ENCODE data around the gene KLK1. TPM values are rescaled to one million over a fixed set of nuclear protein-coding genes. Genes with fewer than 3 reads are reported as not detected.
"Not testable (repeated sequence)": the region's sequence is repeated elsewhere in the genome, so short reads cannot be mapped to it uniquely, and the experiment has no call there.

KLK1 gene
- total and polyA plus RNA-seq, 7 donors, result 44.6 to 398 (median 277) TPM; not detected in 4

DNA sequence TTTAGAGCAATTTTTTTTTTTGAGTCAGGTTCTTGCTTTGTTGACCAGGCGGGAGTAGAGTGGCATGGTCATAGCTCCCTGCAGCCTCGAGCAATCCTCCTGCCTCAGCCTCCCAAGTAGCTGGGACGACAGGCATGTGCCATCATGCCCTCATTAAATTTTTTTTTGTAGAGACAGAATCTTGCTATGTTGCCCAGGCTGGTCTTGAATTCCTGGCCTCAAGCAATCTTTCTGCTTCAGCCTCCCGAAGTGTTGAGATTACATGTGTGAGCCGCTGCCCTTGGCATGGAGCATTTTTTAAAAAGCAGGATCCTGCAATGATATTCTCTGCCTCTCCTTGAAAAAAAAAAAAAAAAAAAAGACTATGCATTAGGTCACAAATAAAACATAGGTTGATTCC is 47.5 kb downstream of the KLK1 start:
- TF ChIP-seq EP300 (IDR thresholded peaks at IDR 0.05) (no peak), POLR2A (IDR thresholded peaks at IDR 0.05) (no peak), POLR2AphosphoS5 (IDR thresholded peaks at IDR 0.05) (no peak)
- TF ChIP-seq, protein P1, sequence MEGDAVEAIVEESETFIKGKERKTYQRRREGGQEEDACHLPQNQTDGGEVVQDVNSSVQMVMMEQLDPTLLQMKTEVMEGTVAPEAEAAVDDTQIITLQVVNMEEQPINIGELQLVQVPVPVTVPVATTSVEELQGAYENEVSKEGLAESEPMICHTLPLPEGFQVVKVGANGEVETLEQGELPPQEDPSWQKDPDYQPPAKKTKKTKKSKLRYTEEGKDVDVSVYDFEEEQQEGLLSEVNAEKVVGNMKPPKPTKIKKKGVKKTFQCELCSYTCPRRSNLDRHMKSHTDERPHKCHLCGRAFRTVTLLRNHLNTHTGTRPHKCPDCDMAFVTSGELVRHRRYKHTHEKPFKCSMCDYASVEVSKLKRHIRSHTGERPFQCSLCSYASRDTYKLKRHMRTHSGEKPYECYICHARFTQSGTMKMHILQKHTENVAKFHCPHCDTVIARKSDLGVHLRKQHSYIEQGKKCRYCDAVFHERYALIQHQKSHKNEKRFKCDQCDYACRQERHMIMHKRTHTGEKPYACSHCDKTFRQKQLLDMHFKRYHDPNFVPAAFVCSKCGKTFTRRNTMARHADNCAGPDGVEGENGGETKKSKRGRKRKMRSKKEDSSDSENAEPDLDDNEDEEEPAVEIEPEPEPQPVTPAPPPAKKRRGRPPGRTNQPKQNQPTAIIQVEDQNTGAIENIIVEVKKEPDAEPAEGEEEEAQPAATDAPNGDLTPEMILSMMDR (IDR thresholded peaks at IDR 0.05), result no peak
- Histone ChIP-seq H3K4me1 (no peaks in the 10 kb centered on the region), H3K27ac (no peak overlapping the region), H3K36me3 (no peaks in the 10 kb centered on the region), H3K4me3 (no peak overlapping the region), H3K9me3 (peaks cover 0 to 4% (median 0%) of the 10 kb centered on the region in 4 donors), H3K27me3 (peaks cover 20 to 88% (median 63%) of the 10 kb centered on the region in 3 donors)
- no peak for DNase-seq
- intact Hi-C loops (cut with DNase I), result no loop called here
- 82 to 86% methylated on average over 5 of the region's 5 CpGs for whole genome bisulfite sequencing, 2 donors

DNA sequence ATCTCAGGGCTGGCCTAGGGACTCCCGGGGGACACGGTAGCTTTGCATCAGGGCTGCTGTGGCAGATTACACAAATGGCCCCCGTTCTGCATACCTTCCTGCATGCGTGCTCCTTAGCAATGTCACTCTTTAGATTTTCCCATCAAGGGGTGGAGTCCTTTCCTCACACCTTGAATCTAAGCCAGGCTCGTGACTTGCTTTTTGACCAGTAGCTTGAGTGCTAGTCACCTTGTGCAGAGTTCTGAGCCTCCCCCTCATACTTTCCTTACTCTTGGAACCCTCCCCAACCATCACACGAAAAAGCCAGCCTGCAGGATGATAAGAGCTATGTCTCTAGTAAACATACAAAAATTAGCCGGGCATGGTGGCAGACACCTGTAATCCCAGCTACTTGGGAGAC is 50.1 kb downstream of the KLK1 start:
- H3K4me1 ChIP-seq; H3K36me3 ChIP-seq; H3K9me3 ChIP-seq; H3K4me3 ChIP-seq; DNase-seq; H3K27ac ChIP-seq; intact Hi-C loops (cut with DNase I): not testable (repeated sequence)
- 59 to 67% methylated on average over 7 of the region's 7 CpGs for WGBS, 2 donors
- peaks cover 9 to 62% (median 36%) of the 10 kb centered on the region in 3 donors for H3K27me3 ChIP-seq

GRCh38 chr19:50772912-50773311 is 50.7 kb downstream of the KLK1 start:
- DNase-seq; H3K36me3 ChIP-seq; H3K27ac ChIP-seq; intact Hi-C loops (cut with DNase I); H3K4me3 ChIP-seq; H3K9me3 ChIP-seq; H3K4me1 ChIP-seq: not testable (repeated sequence)
- 72 to 83% methylated on average over 3 of the region's 3 CpGs for WGBS, 2 donors
- peaks cover 4 to 56% (median 30%) of the 10 kb centered on the region in 3 donors for H3K27me3 ChIP-seq

DNA sequence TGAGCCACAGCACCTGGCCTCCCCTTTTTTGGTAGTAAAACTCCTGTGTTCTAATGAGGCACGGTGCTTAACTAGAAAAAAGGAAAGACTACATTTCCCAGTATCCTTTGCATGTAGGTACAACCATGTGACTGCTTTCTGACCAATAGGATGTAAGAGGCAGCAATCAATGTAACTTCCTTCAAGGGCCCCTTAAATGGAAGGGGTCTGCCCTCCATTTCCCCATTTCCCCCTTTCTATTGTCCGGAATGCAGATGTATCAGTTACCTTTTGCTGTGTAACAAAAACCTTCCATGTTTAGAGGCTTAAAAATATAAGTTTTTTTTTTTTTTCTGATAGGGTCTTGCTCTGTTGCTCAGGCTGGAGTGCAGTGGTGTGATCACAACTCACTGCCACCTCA is 51.1 kb downstream of the KLK1 start:
- no peaks in the 10 kb centered on the region for H3K4me1 ChIP-seq
- peaks cover under 1 to 55% (median 26%) of the 10 kb centered on the region in 3 donors for H3K27me3 ChIP-seq
- no peaks in the 10 kb centered on the region for H3K36me3 ChIP-seq
- intact Hi-C loops (cut with DNase I), result no loop called here
- no peak overlapping the region for H3K27ac ChIP-seq
- no peak for DNase-seq
- TF ChIP-seq, protein P1 (IDR thresholded peaks at IDR 0.05), result no peak
- TF ChIP-seq EP300 (IDR thresholded peaks at IDR 0.05) (no peak), POLR2AphosphoS5 (IDR thresholded peaks at IDR 0.05) (no peak), POLR2A (IDR thresholded peaks at IDR 0.05) (no peak)
- 47 to 56% methylated on average over 2 of the region's 2 CpGs for WGBS, 2 donors
- H3K4me3 ChIP-seq, result no peak overlapping the region
- peaks cover 0 to 4% (median 0%) of the 10 kb centered on the region in 4 donors for H3K9me3 ChIP-seq

- no peaks in the 10 kb centered on the region for H3K9me3 ChIP-seq
- DNase-seq, result no peak
- TF ChIP-seq, protein P1 (IDR thresholded peaks at IDR 0.05), result no peak
- TF ChIP-seq POLR2A (IDR thresholded peaks at IDR 0.05), result no peak
- TF ChIP-seq POLR2AphosphoS5 (IDR thresholded peaks at IDR 0.05), result no peak
- no peak for TF ChIP-seq EP300 (IDR thresholded peaks at IDR 0.05)
- WGBS, 2 donors, result 80 to 87% methylated on average over 13 of the region's 13 CpGs
- no peak overlapping the region for H3K27ac ChIP-seq
- peaks cover 0 to 46% (median 13%) of the 10 kb centered on the region in 3 donors for H3K27me3 ChIP-seq
- intact Hi-C loops (cut with DNase I), result no loop called here
- H3K36me3 ChIP-seq, result no peaks in the 10 kb centered on the region
- H3K4me1 ChIP-seq, result no peaks in the 10 kb centered on the region
- H3K4me3 ChIP-seq, result no peak overlapping the region
Observed at GRCh38 chr19:50770888-50771287, 52.7 kb downstream of the KLK1 start.

GRCh38 chr19:50770164-50770563 is 53.4 kb downstream of the KLK1 start, which contains the start of gene GPR32:
TSS of gene GPR32 (plus strand) at chr19:50770464. CDS start at chr19:50770601, 137 bp downstream.
- H3K36me3 ChIP-seq; intact Hi-C loops (cut with DNase I); H3K4me1 ChIP-seq; H3K27ac ChIP-seq; DNase-seq; H3K9me3 ChIP-seq; H3K4me3 ChIP-seq: not testable (repeated sequence)
- WGBS, 2 donors, result 81 to 89% methylated on average over 2 of the region's 2 CpGs
- peaks cover 0 to 39% (median 5%) of the 10 kb centered on the region in 3 donors for H3K27me3 ChIP-seq

Small RNA genes within 50 kb of the gene (small RNA-seq; reads per million reads assigned to genes)
- gene SNORD88A (40.3 to 134 (median 87.3) reads per million in 3 donors), gene SNORD88B (0 reads per million in 3 donors), gene SNORD88C (0 reads per million in 3 donors)

Other genes with a start within 250 kb of the KLK1 start
- under 1 TPM; 0.28 to 0.66 (median 0.38) TPM for gene SYT3, start 183.9 kb downstream of the KLK1 start, total RNA-seq
- under 1 TPM in 2 of 3 donors, not detected in 1; under 0.01 to 0.38 TPM for gene SYT3, start 183.9 kb downstream of the KLK1 start, polyA plus RNA-seq
- not detected for gene C19orf81, start 174.3 kb downstream of the KLK1 start, total RNA-seq
- gene C19orf81, start 174.3 kb downstream of the KLK1 start, polyA plus RNA-seq, result not detected
- 1 to 10 TPM in 2 of 4 donors, under 1 TPM in 2; under 0.01 to 1.2 (median 0.54) TPM for gene SHANK1, start 104.0 kb downstream of the KLK1 start, total RNA-seq
- gene SHANK1, start 104.0 kb downstream of the KLK1 start, polyA plus RNA-seq, result under 1 TPM in 1 of 3 donors, not detected in 2; 0.19 TPM
- gene CLEC11A, start 100.4 kb downstream of the KLK1 start, total RNA-seq, result 10 to 100 TPM in 3 of 4 donors, 1 to 10 TPM in 1; 9.5 to 20.2 (median 14.6) TPM
- 1 to 10 TPM; 2.1 to 6.1 (median 3.6) TPM for gene CLEC11A, start 100.4 kb downstream of the KLK1 start, polyA plus RNA-seq
- gene GPR32, start 53.3 kb downstream of the KLK1 start, total RNA-seq, result not detected
- not detected for gene GPR32, start 53.3 kb downstream of the KLK1 start, polyA plus RNA-seq
- gene ACP4, start 33.4 kb downstream of the KLK1 start, total RNA-seq, result not detected
- gene ACP4, start 33.4 kb downstream of the KLK1 start, polyA plus RNA-seq, result not detected
- gene KLK15, start 9.8 kb upstream of the KLK1 start, total RNA-seq, result not detected
- gene KLK15, start 9.8 kb upstream of the KLK1 start, polyA plus RNA-seq, result 10 to 100 TPM in 1 of 3 donors, 1 to 10 TPM in 2; 2.1 to 10.2 (median 2.8) TPM
- gene KLK3, start 31.1 kb upstream of the KLK1 start, total RNA-seq, result not detected
- 1 to 10 TPM; 1.8 to 4.2 (median 3.0) TPM for gene KLK3, start 31.1 kb upstream of the KLK1 start, polyA plus RNA-seq
- gene KLK2, start 49.7 kb upstream of the KLK1 start, total RNA-seq, result not detected
- under 1 TPM in 1 of 3 donors, not detected in 2; 0.28 TPM for gene KLK2, start 49.7 kb upstream of the KLK1 start, polyA plus RNA-seq
- not detected for gene KLK4, start 87.6 kb upstream of the KLK1 start, total RNA-seq
- 1 to 10 TPM in 2 of 3 donors, under 1 TPM in 1; 0.39 to 2.8 (median 1.2) TPM for gene KLK4, start 87.6 kb upstream of the KLK1 start, polyA plus RNA-seq
- gene KLK5, start 129.3 kb upstream of the KLK1 start, total RNA-seq, result not detected
- gene KLK5, start 129.3 kb upstream of the KLK1 start, polyA plus RNA-seq, result not detected
- not detected for gene KLK6, start 145.8 kb upstream of the KLK1 start, total RNA-seq
- not detected for gene KLK6, start 145.8 kb upstream of the KLK1 start, polyA plus RNA-seq
- not detected for gene KLK7, start 160.1 kb upstream of the KLK1 start, total RNA-seq
- gene KLK7, start 160.1 kb upstream of the KLK1 start, polyA plus RNA-seq, result not detected
- gene KLK8, start 177.8 kb upstream of the KLK1 start, total RNA-seq, result not detected
- not detected for gene KLK8, start 177.8 kb upstream of the KLK1 start, polyA plus RNA-seq
- 1 to 10 TPM in 1 of 4 donors, under 1 TPM in 1, not detected in 2; 0.82 to 2.5 TPM for gene KLK10, start 195.9 kb upstream of the KLK1 start, total RNA-seq
- gene KLK10, start 195.9 kb upstream of the KLK1 start, polyA plus RNA-seq, result under 1 TPM; 0.60 to 0.69 (median 0.67) TPM
- under 1 TPM in 1 of 4 donors, not detected in 3; 0.71 TPM for gene KLK11, start 202.8 kb upstream of the KLK1 start, total RNA-seq
- under 1 TPM in 1 of 3 donors, not detected in 2; 0.76 TPM for gene KLK11, start 202.8 kb upstream of the KLK1 start, polyA plus RNA-seq
- gene KLK12, start 211.2 kb upstream of the KLK1 start, total RNA-seq, result not detected
- gene KLK12, start 211.2 kb upstream of the KLK1 start, polyA plus RNA-seq, result 1 to 10 TPM in 1 of 3 donors, not detected in 2; 2.6 TPM
- gene KLK13, start 241.3 kb upstream of the KLK1 start, total RNA-seq, result not detected
- under 1 TPM in 2 of 3 donors, not detected in 1; 0.58 to 0.60 TPM for gene KLK13, start 241.3 kb upstream of the KLK1 start, polyA plus RNA-seq